ENCODE results near the gene ENTHD1. TPM values are rescaled to one million over a fixed set of nuclear protein-coding genes. Genes with fewer than 3 reads are reported as not detected.
"Not testable (repeated sequence)": the region's sequence is repeated elsewhere in the genome, so short reads cannot be mapped to it uniquely, and the experiment has no call there.

The ENTHD1 gene
- total RNA-seq, 1 donor from 2014 or later: not detected

- no peak for DNase-seq (ENCODE audit: extremely low read depth, low read depth, low spot score)
Observed at GRCh38 chr22:39925909-39926679, 32.5 kb upstream of the ENTHD1 start.

- DNase-seq (ENCODE audit: extremely low read depth, low read depth, low spot score): no peak
Observed at GRCh38 chr22:39925273-39925672, 31.7 kb upstream of the ENTHD1 start.

- DNase-seq (ENCODE audit: extremely low read depth, low read depth, low spot score): no peak
Observed at GRCh38 chr22:39924286-39924685, 30.7 kb upstream of the ENTHD1 start.

- DNase-seq (ENCODE audit: extremely low read depth, low read depth, low spot score): no peak
Observed at GRCh38 chr22:39923696-39924095, 30.1 kb upstream of the ENTHD1 start.

- DNase-seq (ENCODE audit: extremely low read depth, low read depth, low spot score): no peak
Observed at GRCh38 chr22:39920134-39920743, 26.7 kb upstream of the ENTHD1 start.

- DNase-seq (ENCODE audit: extremely low read depth, low read depth, low spot score): no peak
Observed at GRCh38 chr22:39917776-39918495, 24.4 kb upstream of the ENTHD1 start.

GRCh38 chr22:39917197-39917643, 23.7 kb upstream of the ENTHD1 start:
- DNase-seq (ENCODE audit: extremely low read depth, low read depth, low spot score): no peak

GRCh38 chr22:39916496-39916895, 22.9 kb upstream of the ENTHD1 start:
- DNase-seq (ENCODE audit: extremely low read depth, low read depth, low spot score): no peak

- no peak for DNase-seq (ENCODE audit: extremely low read depth, low read depth, low spot score)
Observed at GRCh38 chr22:39915295-39915726, 21.8 kb upstream of the ENTHD1 start.

GRCh38 chr22:39914584-39914983, 21.0 kb upstream of the ENTHD1 start:
- no peak for DNase-seq (ENCODE audit: extremely low read depth, low read depth, low spot score)

- DNase-seq (ENCODE audit: extremely low read depth, low read depth, low spot score): no peak
Observed at GRCh38 chr22:39913886-39914285, 20.3 kb upstream of the ENTHD1 start.

- no peak for DNase-seq (ENCODE audit: extremely low read depth, low read depth, low spot score)
Observed at GRCh38 chr22:39913321-39913720, 19.8 kb upstream of the ENTHD1 start.

- no peak for DNase-seq (ENCODE audit: extremely low read depth, low read depth, low spot score)
Observed at GRCh38 chr22:39910876-39911613, 17.5 kb upstream of the ENTHD1 start.

- no peak for DNase-seq (ENCODE audit: extremely low read depth, low read depth, low spot score)
Observed at GRCh38 chr22:39908737-39909136, 15.2 kb upstream of the ENTHD1 start.

GRCh38 chr22:39908136-39908535, 14.6 kb upstream of the ENTHD1 start:
- DNase-seq (ENCODE audit: extremely low read depth, low read depth, low spot score): no peak

- DNase-seq (ENCODE audit: extremely low read depth, low read depth, low spot score): no peak
Observed at GRCh38 chr22:39907605-39908097, 14.1 kb upstream of the ENTHD1 start.

GRCh38 chr22:39907047-39907446, 13.5 kb upstream of the ENTHD1 start:
- DNase-seq (ENCODE audit: extremely low read depth, low read depth, low spot score): no peak

- no peak for DNase-seq (ENCODE audit: extremely low read depth, low read depth, low spot score)
Observed at GRCh38 chr22:39906207-39906606, 12.6 kb upstream of the ENTHD1 start.

GRCh38 chr22:39905687-39906086, 12.1 kb upstream of the ENTHD1 start:
- DNase-seq (ENCODE audit: extremely low read depth, low read depth, low spot score): no peak

GRCh38 chr22:39904862-39905261, 11.3 kb upstream of the ENTHD1 start:
- DNase-seq (ENCODE audit: extremely low read depth, low read depth, low spot score): no peak

- DNase-seq (ENCODE audit: extremely low read depth, low read depth, low spot score): not testable (repeated sequence)
Observed at GRCh38 chr22:39904024-39904423, 10.5 kb upstream of the ENTHD1 start.
